Frontal cortex (tissue), 4 donors: Measurements from ENCODE around the gene NOL4L. TPM values are rescaled to one million over a fixed set of nuclear protein-coding genes. Genes with fewer than 3 reads are reported as not detected.

ENCODE experiments used
- DNase-seq, 2 donors: peaks; one replicate each; pipeline ENCODE4 v3.0.0; 2012; ENCODE audit warnings: low spot score in 2 of 2
- FAIRE-seq: peaks from 2 replicates; lab custom pipeline; 2012; peaks lifted over from hg19 to GRCh38; lab: Jason Lieb, UNC
- total RNA-seq: library from RNA; depleted of rRNA; stranded (reverse); fragments of >200 nt; gene quantifications from one replicate; pipeline ENCODE4 v1.2.3, GENCODE V29; 2014
- donor health status: control.
- donor health status: control.
- donor health status: control.

The NOL4L gene, protein sequence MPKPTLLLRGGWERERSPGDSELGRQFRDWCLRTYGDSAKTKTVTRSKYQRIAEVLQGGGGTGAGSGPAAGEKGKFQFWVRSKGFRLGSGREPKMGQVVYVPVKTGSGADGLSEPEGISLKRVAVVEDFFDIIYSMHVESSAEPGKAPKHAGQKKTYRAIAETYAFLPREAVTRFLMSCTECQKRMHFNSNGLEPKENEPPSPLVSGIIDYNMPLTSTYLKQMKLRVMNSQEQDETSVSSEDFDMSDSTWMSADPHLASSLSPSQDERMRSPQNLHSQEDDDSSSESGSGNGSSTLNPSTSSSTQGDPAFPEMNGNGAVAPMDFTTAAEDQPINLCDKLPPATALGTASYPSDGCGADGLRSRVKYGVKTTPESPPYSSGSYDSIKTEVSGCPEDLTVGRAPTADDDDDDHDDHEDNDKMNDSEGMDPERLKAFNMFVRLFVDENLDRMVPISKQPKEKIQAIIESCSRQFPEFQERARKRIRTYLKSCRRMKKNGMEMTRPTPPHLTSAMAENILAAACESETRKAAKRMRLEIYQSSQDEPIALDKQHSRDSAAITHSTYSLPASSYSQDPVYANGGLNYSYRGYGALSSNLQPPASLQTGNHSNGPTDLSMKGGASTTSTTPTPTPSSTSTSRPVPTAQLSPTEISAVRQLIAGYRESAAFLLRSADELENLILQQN
- total RNA-seq = 13.0 TPM

DNA sequence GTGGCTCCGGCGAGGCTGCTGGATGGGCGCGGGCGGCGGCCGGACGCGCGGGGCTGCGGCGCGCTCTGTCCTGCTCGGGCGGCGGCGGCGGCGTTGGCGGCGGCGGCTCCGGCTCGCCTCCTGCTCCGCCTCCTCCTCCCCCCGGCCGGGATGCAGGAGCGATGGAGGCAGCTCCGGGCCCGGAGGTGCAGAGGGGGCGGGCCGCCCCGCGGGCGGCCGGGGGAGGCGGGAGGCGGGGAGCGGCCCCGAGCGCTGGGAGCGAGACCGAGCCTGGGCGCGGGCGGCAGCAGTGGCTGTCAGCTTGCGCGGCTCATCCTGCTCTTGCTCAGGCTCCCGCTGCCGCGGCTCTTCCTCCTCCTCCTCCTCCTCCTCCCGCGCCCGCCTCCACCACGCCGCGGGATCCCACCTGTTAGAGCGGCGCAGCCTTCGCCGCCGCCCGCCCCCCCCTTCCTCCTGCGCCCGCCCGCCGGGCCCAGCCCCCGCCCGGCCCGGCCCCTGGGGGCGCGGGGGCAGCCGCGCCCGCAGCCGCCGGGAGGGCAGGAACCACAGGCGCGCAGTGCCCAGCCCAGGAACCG is at the start of gene NOL4L:
NOL4L (minus strand) TSS at position 323 of the 575 bp plus-strand sequence. CDS start 443 bp downstream, outside the sequence.
- DNase-seq (peak; percentile 61 to 77), FAIRE-seq (no peak)

DNA sequence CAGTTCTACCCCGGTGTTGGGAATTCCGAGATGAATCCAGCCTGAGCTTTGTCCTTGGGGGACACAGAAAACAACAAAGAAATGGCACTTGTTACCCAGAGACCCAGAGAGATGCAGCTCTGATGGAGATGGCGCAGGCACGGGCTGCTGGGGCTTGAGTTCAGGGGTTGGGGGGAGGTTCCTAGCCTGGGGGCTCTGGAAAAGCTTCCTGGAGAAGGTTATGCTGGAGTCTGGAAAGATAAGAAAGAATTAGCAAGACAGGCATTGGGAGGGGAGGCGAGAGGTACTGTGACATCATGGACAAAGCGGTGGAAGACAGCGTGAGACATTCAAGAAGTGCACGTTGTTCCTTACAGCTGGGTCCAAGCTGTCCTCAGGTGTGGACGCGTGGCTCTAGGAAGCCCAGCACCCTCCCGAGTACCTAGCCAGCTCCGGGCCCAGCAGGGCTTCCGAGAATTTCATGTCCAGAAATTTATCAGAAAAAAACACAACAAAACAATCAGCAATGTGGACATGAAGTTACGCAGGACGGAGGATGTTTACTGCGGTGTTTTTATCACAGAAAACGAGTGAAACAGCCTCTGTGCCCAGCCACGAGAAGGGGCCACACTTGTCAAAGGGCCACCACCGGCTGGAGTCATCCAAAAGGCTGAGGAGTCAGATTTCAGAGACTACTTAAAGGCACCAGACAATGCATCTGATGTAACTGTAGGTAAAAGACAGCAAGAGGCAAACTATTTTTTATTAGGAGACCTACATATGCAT is 49.1 kb upstream of the NOL4L start:
- FAIRE-seq (no peak), DNase-seq (no peak)

DNA sequence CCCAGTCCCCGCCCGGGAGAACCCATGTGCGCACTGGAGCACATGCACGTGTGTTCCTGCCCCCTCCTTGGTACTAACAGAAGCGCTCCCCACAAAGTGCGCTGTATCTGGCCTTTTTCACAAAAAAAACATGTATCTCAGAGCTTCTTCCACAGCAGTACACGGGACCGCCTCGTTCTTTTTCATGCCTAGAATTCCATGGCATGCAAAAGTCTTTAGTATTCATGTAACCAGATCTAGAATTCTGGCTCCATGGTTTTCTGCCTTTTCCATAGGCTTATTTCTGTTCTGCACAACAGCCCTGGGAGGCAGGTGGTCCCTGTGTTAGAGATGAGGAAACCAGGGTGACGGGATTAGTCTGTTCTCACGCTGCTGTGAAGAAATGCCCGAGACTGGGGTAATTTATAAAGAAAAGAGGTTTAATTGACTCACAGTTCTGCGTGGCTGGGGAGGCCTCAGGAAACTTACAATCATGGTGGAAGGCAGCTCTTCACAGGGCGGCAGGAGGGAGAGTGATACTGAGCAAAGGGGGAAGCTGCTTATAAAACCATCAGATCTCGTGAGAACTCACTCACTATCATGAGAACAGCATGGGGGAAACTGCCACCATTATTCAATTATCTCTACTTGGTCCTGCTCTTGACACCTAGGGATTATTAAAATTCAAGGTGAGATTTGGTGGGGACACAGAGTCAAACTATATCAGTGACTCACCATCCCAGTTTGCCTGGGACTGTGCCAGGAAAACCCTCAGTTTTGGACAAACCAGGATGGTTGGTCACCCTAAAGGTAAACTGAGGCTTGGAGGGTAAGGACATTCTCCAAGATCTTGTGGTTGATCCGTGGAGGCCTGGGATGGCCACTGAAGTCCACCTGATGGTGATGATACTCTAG is 47.6 kb upstream of the NOL4L start:
- DNase-seq (no peak), FAIRE-seq (no peak)

DNA sequence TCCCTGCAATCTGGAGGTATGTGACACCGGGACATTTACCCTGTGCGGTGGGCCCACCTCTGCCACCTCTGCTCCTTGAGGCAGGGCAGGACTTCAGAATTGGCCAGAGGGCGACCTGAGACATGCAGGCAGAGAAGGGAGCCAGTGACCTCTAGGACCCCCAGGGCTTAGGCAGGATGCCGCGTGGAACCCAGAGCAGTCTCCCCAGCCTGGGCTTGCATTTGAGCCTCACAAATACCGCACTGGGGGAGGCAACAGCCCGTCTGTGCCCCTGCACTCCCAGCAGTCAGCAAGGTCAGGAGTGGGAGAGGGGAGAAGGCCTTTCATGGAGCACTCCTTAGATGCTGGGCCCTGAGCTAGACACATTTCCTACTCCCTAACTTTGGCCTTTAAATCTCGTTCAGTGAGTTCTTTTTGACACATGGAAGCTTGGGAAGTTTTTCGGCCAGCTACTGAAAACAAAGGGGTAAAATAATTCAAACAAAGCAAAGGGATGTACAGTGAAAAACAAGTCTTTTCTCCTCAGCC is 46.9 kb upstream of the NOL4L start:
- FAIRE-seq (no peak), DNase-seq (no peak)

DNA sequence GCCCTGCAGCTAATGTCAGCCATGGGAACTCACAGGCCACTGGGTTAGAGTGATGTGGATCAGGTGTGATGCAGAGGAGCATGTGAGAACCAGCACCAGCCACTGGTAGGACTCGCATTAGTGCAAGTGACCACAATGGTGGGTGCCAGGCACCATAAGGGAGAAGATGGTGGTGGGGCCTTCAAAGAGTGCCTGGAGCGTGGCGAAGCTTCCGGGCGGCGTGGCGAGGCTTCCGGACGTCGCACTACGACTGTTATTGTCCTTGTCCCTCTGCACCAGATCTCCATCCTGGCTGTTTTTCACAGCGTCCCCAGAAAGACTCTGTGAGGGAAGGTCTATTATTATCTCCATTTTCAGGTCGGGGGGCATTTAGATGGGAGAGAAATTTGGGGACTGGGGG is 44.7 kb upstream of the NOL4L start:
- FAIRE-seq = no peak
- no peak for DNase-seq

DNA sequence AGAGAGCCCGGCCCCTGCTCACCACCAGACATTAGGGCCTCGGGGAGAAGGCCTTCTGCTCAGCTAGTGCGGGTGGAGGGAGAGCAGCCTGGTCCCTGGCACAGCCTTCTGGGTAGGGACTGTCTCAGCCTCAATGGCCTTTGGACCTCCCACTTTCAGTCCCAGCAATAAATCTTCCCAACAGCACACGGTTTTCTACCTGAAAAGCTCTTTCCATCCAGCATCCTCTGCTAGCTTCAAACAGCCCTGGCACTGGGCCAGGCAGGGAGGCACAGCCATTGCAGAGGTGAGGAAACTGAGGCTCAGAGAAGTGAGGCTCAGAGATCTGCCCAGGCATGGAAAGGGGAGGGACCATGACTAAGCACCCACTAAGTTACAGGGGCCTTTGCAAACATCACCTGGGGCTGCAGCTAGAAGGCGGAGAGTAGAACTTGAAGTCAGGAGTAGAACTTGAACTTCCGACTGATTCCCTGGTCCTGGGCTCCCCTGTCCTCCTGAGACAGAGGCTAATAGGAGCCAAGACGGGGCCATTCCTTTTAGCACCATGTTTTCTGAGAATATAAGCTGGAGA is 43.9 kb upstream of the NOL4L start:
- FAIRE-seq (no peak), DNase-seq (no peak)

DNA sequence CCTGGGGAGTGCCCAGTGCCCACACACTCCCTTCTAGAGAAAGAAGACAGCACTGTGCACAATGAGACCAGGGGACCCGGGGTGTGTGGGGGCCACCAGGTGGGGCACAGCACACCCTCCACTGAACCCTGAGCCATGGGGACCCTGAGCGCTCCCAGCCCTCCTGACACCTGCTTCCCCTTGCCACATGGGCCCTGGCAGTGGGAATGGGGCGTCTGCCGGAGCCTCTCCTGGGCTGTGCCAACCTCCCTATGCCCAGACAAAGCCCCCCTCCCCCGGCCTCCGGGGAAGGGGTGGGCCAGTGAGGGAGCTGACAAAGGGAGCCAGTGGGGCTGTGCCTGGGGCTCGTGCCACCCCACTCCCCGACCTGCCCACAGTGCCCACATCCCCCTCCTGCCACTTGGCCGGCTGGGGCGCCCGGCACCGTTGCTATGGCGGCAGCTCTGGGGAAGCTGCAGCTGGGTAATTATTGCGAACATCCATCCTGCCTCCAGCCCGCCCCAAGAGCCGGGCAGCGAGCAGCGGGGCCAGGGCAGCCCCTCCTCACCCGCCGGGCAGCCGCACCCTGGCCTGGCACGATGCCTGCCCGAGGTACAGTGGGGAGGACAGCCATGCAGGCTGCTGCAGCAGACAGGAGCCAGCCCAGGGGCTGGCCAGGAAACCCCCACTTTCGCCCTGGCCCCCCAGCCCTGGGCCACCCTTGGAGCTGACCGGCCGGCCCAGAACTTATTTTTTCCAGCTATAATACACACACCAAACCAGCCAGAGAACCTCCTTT is 41.9 kb upstream of the NOL4L start:
- FAIRE-seq (no peak), DNase-seq (peak; percentile 73)

DNA sequence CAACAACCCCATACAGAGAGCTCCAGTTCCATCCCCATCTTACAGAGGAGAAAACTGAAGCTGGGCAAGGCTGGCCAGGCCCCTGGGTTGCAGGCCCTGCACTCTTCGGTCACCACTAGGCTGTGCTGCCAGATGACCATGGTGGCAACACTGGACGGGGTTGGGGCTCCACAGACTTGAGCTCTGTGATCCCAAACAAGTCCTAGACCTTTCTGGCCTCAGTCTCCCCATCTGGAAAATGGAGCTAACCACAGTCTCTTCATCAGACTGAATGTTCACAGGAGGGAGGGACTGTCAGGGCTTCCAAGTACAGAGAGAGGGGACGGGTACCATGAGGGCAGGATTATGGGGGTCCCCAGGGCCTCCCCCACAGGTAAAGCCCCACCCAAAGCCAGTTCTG is 41.3 kb upstream of the NOL4L start:
- DNase-seq (no peak), FAIRE-seq (no peak)

DNA sequence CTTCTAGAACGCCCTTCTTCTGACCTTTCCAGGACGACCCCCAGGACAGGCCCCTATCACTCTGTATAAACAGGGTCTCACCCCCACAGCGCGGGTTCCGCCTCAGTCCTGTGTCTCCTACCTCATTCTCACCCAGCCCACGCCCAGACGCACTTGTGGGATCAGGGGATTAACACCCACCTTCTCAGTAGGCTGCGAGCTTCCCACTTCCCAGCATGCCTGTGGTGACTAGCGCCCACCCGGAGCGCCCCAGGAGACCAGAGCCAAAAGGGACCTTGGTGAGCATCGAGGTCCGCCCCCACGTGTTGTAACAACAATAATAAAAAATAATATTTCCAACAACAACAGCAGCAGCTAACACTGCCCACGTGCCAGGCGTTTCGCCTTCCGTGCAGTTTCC is 40.9 kb upstream of the NOL4L start:
- FAIRE-seq (no peak), DNase-seq (no peak)

DNA sequence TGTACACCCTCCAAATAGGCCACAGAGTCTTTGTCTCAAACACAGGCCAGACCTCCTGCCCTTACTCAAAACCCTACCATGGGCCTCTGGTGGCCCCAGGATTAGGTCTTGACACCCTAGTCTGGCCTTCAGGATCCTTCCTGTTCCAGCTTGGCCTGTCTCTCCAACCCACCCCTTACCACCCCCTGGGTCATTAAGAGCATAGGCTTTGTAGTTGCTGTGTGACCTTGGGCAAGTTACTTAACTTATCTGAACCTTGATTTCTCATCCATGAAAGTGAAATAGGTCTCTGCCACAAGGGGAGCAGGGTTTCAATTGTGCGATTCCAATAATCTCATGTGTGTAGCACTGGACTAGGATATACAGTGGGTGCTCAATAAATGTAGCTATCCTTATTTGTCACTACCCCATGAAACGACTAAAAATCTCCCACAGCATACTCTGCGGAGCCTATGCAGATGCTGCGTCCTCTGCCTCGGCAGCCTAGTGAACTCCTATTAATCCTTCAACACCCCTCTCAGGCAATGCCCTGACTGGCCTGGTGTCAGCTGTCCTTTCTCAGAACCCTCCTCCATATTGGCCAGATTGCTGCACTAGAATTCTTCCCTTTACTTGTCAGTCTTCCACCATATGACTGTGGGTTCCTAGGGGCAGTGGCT is 39.7 kb upstream of the NOL4L start:
- no peak for FAIRE-seq

DNA sequence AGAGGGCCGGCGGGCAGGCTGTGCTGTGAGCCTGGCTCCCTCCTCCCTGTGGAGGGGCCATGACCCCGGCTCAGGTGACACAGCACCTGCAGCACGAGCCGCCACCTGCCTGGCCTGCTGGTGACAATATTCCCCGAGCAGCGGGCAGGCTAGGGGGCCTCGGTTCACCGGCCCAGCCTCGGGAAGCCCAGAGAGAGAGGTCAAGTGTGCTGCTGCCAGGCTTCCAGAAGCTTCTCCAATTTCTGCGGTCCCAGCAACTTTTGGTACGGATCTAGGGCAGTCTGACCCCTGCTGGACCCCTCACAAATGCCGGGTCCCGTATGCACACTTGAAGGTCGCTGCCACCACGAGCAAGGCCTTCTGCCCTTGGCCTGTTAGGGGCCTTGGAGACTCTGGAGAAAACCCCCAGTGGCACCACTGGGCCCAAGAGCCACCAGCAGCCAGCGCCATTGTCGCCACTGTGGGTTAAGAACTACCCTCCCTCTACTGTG is 38.6 kb upstream of the NOL4L start:
- FAIRE-seq (no peak), DNase-seq (no peak)

More for the DNA sequence above, 39.7 kb upstream of the NOL4L start:
- no peak for DNase-seq

DNA sequence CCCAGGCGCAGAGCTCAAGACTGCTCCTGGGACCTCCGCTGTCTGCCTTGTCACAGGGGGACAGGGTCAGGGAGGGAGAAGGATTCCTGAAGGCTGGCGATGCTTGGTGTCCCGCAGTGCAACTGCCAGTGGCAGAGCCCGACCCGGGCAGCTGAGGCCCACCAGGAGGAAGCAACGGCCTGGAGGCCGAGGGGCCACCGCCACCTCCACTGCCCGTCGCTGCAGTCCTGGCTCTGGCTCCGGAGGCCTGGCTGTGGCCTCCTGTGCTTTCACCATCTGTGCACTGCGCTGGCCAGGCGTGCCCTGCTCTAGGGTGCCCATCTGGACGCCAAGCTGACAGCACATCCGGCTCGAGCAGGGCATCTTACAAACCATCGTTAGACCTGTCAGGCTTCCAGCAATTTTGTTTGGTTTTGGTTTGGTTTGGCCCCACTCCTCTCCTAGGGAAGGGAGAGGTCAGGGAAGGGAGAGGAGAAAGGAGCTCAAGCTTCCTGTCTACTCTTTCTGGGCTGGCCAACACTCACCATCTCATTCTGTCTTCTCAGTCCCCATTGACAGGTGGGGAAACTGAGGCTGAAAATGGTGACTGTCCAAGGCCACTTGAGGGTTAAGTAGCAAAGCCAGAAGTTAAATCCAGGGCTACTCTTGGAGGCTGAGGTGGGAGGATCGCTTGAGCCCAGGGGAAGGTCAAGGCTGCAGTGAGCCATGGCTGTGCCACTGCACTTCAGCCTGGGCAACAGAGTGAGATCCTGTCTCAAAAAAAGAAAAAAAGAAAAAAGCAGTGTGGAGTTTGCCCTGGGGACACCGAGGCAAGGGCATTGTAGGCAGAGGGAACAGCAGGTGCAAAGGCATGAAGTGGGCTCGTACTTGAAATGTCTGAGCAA is 37.7 kb upstream of the NOL4L start:
- no peak for FAIRE-seq

DNA sequence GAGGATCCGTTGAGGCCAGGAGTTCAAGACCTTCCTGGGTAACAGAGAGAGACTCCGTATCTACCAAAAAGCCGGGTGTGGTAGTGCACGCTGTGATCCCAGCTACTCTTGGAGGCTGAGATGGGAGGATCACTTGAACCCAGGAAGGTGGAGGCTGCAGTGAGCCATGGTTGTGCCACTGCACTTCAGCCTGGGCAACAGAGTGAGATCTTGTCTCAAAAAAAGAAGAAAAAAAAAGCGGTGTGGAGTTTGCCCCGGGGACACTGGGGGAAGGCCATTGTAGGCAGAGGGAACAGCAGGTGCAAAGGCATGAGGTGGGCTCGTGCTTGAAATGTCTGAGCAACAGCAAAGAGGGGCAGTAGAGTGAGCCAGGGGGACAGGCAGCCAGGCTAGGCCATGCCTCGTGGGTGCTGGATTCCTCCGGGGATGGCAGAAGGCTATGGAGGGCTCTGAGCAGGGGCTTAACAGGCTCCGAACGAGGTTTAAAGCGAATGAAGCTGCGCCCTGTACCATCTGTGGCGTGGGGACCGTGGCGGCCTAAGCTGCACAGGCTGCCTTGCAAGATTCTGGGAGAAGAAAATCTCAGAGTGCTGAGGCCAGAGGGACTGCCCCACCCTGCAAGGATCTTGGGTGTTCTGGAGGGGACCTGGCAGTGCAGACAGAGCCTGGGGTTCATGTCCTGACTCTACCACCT is 36.9 kb upstream of the NOL4L start:
- DNase-seq (no peak), FAIRE-seq (no peak)

More for the DNA sequence above, 37.7 kb upstream of the NOL4L start:
- DNase-seq = no peak

DNA sequence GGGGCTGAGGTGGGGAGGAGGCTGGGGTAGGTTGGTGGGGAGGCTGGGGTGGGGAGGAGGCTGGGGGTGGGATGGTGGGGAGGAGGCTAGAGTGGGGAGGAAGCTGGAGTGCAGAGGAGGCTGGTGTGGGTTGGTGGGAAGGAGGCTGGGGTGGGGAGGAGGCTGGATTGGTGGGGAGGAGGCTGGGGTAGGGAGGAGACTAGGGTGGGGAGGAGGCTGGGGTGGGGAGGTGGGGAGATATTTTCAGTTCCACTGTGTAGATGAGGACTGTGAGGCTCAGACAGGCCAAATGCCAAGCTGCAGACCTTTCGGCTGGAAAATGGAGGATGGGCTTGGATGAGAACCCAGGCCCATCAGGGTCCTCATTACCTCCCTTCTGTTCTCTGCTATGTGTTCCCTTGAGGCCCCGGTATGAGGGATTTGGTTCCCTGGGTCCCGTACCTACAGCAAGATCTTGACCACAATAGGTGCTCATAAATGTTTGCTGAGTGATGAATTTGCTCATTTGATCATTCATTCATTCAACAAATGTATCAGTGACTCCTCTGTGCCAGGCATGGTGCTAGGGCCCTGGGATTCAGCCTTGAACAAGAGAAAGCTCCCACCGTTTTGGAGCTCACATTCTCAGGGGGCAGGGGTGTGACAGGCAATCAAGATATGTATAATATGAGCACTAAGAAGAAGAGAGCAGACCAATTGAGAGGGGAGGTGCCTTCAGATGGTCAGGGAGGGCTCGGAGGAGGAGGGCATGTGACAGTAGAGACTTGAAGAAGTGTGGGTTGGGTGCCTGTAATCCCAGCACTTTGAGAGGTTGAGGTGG is 36.1 kb upstream of the NOL4L start:
- DNase-seq (no peak), FAIRE-seq (no peak)

DNA sequence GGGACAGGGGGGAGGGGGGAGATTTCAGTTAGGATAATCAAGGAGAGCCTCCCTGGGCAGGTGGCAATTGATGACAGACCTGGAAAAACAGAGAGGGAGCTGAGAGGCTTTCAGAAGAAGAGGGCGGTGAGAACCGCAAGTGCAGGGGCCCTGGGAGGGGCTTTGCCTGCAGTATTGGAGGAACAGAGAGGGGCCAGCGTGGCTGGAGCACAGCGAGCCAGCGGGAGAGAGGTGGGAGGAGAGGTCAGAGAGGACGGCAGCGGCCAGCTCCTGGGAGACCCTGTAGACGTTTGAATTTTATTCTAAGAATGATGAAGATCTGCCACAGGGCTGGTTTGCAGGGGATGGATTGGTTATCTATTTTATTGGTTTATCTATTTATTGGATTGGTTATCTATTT is 34.5 kb upstream of the NOL4L start:
- DNase-seq (no peak), FAIRE-seq (no peak)
